Neutrophil (primary cell): ENCODE measurements around the gene RRN3.
"Not testable (repeated sequence)": the region's sequence is repeated elsewhere in the genome, so short reads cannot be mapped to it uniquely, and the experiment has no call there.

Experiments
- H3K27ac ChIP-seq: fragments of 200-600 bp; sonication (generic); 2 replicates; pipeline ENCODE4 v1.5.1; 2016; ENCODE audit warnings: mild to moderate bottlenecking, moderate library complexity
- H3K27me3 ChIP-seq: fragments of 200-600 bp; sonication (generic); 2 replicates; pipeline ENCODE4 v1.6.0; 2016; ENCODE audit warnings: mild to moderate bottlenecking
- H3K36me3 ChIP-seq: fragments of 200-600 bp; sonication (generic); 2 replicates; pipeline ENCODE4 v1.5.1; 2017
- H3K4me1 ChIP-seq, 2 experiments: fragments of 200-600 bp in 1 of 2; sonication (generic) in 1 of 2; 1 replicate in 1 of 2; 2 replicates in 1 of 2; pipeline versions ENCODE4 v1.5.1 to v1.6.1; 2013 to 2016; ENCODE audit warnings: low read depth in 1 of 2, low read length in 1 of 2, mild to moderate bottlenecking in 1 of 2, moderate library complexity in 1 of 2; ENCODE audit not compliant: control insufficient read depth in 1 of 2, insufficient read depth in 1 of 2
- H3K4me3 ChIP-seq, 2 experiments: fragments of 200-600 bp in 1 of 2; sonication (generic) in 1 of 2; 1 replicate in 1 of 2; 2 replicates in 1 of 2; pipeline ENCODE4 v1.5.1; 2013 to 2016; ENCODE audit warnings: low read depth in 1 of 2, low read length in 1 of 2, mild to moderate bottlenecking in 1 of 2, moderate library complexity in 1 of 2
- H3K9me3 ChIP-seq: fragments of 200-600 bp; sonication (generic); 2 replicates; pipeline ENCODE4 v1.5.1; 2016
- CTCF ChIP-seq: fragments of 200-600 bp; sonication (generic); IDR thresholded peaks from 2 replicates; pipeline ENCODE4 v1.5.1; 2016; ENCODE audit warnings: antibody characterized with exemption

Gene RRN3

GRCh38 chr16:15051387-15051951 lies 42.6 kb downstream of the RRN3 start:
- Histone ChIP-seq H3K36me3 (peaks cover 8% of the 10 kb centered on the region), H3K27me3 (no peaks in the 10 kb centered on the region), H3K4me1 (peaks cover 18 to 31% of the 10 kb centered on the region in 2 experiments), H3K27ac (no peak overlapping the region), H3K4me3 (no peak overlapping the region), H3K9me3 (no peaks in the 10 kb centered on the region)
- no peak for TF ChIP-seq CTCF

- H3K4me3 ChIP-seq, H3K27ac ChIP-seq: not testable (repeated sequence)
Measured at GRCh38 chr16:15050440-15050839, 43.6 kb downstream of the RRN3 start.

GRCh38 chr16:15049581-15050180 lies 44.4 kb downstream of the RRN3 start:
- Histone ChIP-seq H3K4me3 (no peak overlapping the region), H3K27ac (no peak overlapping the region), H3K36me3 (peaks cover 9% of the 10 kb centered on the region), H3K4me1 (peaks cover 5 to 16% of the 10 kb centered on the region in 2 experiments), H3K9me3 (no peaks in the 10 kb centered on the region), H3K27me3 (no peaks in the 10 kb centered on the region)
- TF ChIP-seq CTCF: no peak

More at GRCh38 chr16:15050440-15050839, 43.6 kb downstream of the RRN3 start:
- H3K36me3 ChIP-seq, H3K9me3 ChIP-seq, H3K27me3 ChIP-seq: not testable (repeated sequence)
- peaks cover 12 to 24% of the 10 kb centered on the region in 2 experiments for H3K4me1 ChIP-seq

- TF ChIP-seq CTCF: no peak
- Histone ChIP-seq H3K4me3 (no peak overlapping the region), H3K27me3 (no peaks in the 10 kb centered on the region), H3K9me3 (no peaks in the 10 kb centered on the region), H3K4me1 (no peaks in the 10 kb centered on the region), H3K27ac (no peak overlapping the region), H3K36me3 (peaks cover 24% of the 10 kb centered on the region)
Measured at GRCh38 chr16:15046692-15047376, 47.2 kb downstream of the RRN3 start.

GRCh38 chr16:15045270-15045669 lies 48.8 kb downstream of the RRN3 start:
- peaks cover 38% of the 10 kb centered on the region for H3K36me3 ChIP-seq
- H3K27me3 ChIP-seq, H3K4me3 ChIP-seq, H3K27ac ChIP-seq, H3K4me1 ChIP-seq, H3K9me3 ChIP-seq: not testable (repeated sequence)

- peaks cover 48% of the 10 kb centered on the region for H3K36me3 ChIP-seq
- no peaks in the 10 kb centered on the region for H3K27me3 ChIP-seq
- H3K27ac ChIP-seq: no peak overlapping the region
- H3K4me1 ChIP-seq: no peaks in the 10 kb centered on the region
- no peaks in the 10 kb centered on the region for H3K9me3 ChIP-seq
- TF ChIP-seq CTCF: no peak
- H3K4me3 ChIP-seq: no peak overlapping the region
Measured at GRCh38 chr16:15044286-15044685, 49.8 kb downstream of the RRN3 start.
